ENCODE measurements around the gene FLNB. TPM values are rescaled to one million over a fixed set of nuclear protein-coding genes. Genes with fewer than 3 reads are reported as not detected.

The FLNB gene
- total and polyA plus RNA-seq, 2 of the 13 experiments (the other 11 are each of a cell fraction or from before 2014, with no cell fraction given): 106 to 130 TPM

- TF ChIP-seq DZIP1 (CRISPR knock-in tag; IDR thresholded peaks at IDR 0.05): peak; percentile 60; the same call in 1 of the 2 replicates
Observed at GRCh38 chr3:58008141-58009025, at the start of gene FLNB (continued).

- FAIRE-seq (no peak), ATAC-seq (no peak), DNase-seq (ENCODE audit: low spot score) (no peak)
- H3K9me3 ChIP-seq (ENCODE audit: low read length): no peaks in the 10 kb centered on the region
- no peak overlapping the region for H3K9ac ChIP-seq (ENCODE audit: insufficient read depth, low read depth, low read length)
- intact Hi-C loops (cut with micrococcal nuclease; ENCODE audit: unreplicated experiment) (no loop called here), in situ Hi-C loops (cut with HindIII; ENCODE audit: extremely low pct_ligation_motif_present, low pct_unique_long_range_greater_than_20kb) (no loop called here)
- H4K20me1 ChIP-seq (ENCODE audit: insufficient read depth, low read length): no peaks in the 10 kb centered on the region
- H2AFZ ChIP-seq (ENCODE audit: low read length): no peak overlapping the region
- no peak overlapping the region for H3K27ac ChIP-seq (ENCODE audit: extremely low read length, insufficient read depth, low read length)
- 76% methylated on average over 7 of the region's 13 CpGs for WGBS (ENCODE audit: low lambda C conversion rate)
- CTCF ChIA-PET (ENCODE audit: low intra/inter-chr PET ratio, low total read pairs): no interaction called here
- BruUV-seq (replicated peaks): no TSS peak
- no peaks in the 10 kb centered on the region for H3K36me3 ChIP-seq (replicated peaks in 1 of 2; ENCODE audit: control insufficient read depth in 1 of 2, insufficient read depth in 2 of 2, low read length in 2 of 2)
- no peaks in the 10 kb centered on the region for H3K27me3 ChIP-seq (ENCODE audit: control insufficient read depth in 1 of 2, insufficient read depth in 2 of 2, low read length in 2 of 2)
- no peaks in the 10 kb centered on the region for H3K79me2 ChIP-seq (ENCODE audit: insufficient read depth, low read length)
- no peak overlapping the region for H3K4me3 ChIP-seq (replicated peaks in 1 of 3; ENCODE audit: insufficient read depth in 1 of 3, low read depth in 2 of 3, low read length in 3 of 3)
- TF ChIP-seq KLF13 (CRISPR knock-in tag; IDR thresholded peaks at IDR 0.05) (no peak), ZNF20 (CRISPR knock-in tag; IDR thresholded peaks at IDR 0.05) (no peak)
- POLR2A ChIA-PET: interaction anchor here (2.8 kb wide), 1 partner anchor 10 kb away, joined by 16 read pairs; no protein-coding TSS in a partner anchor
- H3K4me2 ChIP-seq (ENCODE audit: low read depth, low read length): no peak overlapping the region
- H3K4me1 ChIP-seq (ENCODE audit: insufficient read depth, low read length): peaks cover 50% of the 10 kb centered on the region
Observed at GRCh38 chr3:57958642-57959422, 49.4 kb upstream of the FLNB start.
